ENCODE measurements around the gene PTCD1.

PTCD1 gene

GRCh38 chr7:99459087-99459486, 20.5 kb upstream of the PTCD1 start:
- DNase-seq (ENCODE audit: low read depth) = no peak
- peak; percentile 35 for TF ChIP-seq CTCF (IDR thresholded peaks at IDR 0.05; ENCODE audit: low read depth, low read length, missing control alignments)
- H3K4me3 ChIP-seq (ENCODE audit: low read depth, low read length) = no peak overlapping the region
- in situ Hi-C loops (cut with HindIII; ENCODE audit: low sequenced_read_pairs) = no loop called here

- no peak overlapping the region for H3K4me3 ChIP-seq (ENCODE audit: low read depth, low read length)
- in situ Hi-C loops (cut with HindIII; ENCODE audit: low sequenced_read_pairs) = no loop called here
- no peak for DNase-seq (ENCODE audit: low read depth)
- TF ChIP-seq CTCF (IDR thresholded peaks at IDR 0.05; ENCODE audit: low read depth, low read length, missing control alignments) = no peak
These were observed 19.3 kb upstream of the PTCD1 start for GRCh38 chr7:99457650-99458493.

- DNase-seq (ENCODE audit: low read depth) = no peak
- no peak overlapping the region for H3K4me3 ChIP-seq (ENCODE audit: low read depth, low read length)
- no peak for TF ChIP-seq CTCF (IDR thresholded peaks at IDR 0.05; ENCODE audit: low read depth, low read length, missing control alignments)
- in situ Hi-C loops (cut with HindIII; ENCODE audit: low sequenced_read_pairs) = no loop called here
These were observed 18.6 kb upstream of the PTCD1 start for GRCh38 chr7:99457050-99457649.

- no peak overlapping the region for H3K4me3 ChIP-seq (ENCODE audit: low read depth, low read length)
- in situ Hi-C loops (cut with HindIII; ENCODE audit: low sequenced_read_pairs) = no loop called here
- TF ChIP-seq CTCF (IDR thresholded peaks at IDR 0.05; ENCODE audit: low read depth, low read length, missing control alignments) = no peak
- no peak for DNase-seq (ENCODE audit: low read depth)
These were observed 17.7 kb upstream of the PTCD1 start for GRCh38 chr7:99456288-99456687.

GRCh38 chr7:99455874-99456273, 17.3 kb upstream of the PTCD1 start:
- in situ Hi-C loops (cut with HindIII; ENCODE audit: low sequenced_read_pairs) = no loop called here

GRCh38 chr7:99453105-99453504, 14.5 kb upstream of the PTCD1 start:
- in situ Hi-C loops (cut with HindIII; ENCODE audit: low sequenced_read_pairs) = no loop called here
- H3K4me3 ChIP-seq (ENCODE audit: low read depth, low read length) = no peak overlapping the region
- TF ChIP-seq CTCF (IDR thresholded peaks at IDR 0.05; ENCODE audit: low read depth, low read length, missing control alignments) = no peak
- DNase-seq (ENCODE audit: low read depth) = no peak

More at GRCh38 chr7:99455874-99456273, 17.3 kb upstream of the PTCD1 start:
- no peak overlapping the region for H3K4me3 ChIP-seq (ENCODE audit: low read depth, low read length)
- DNase-seq (ENCODE audit: low read depth) = no peak
- no peak for TF ChIP-seq CTCF (IDR thresholded peaks at IDR 0.05; ENCODE audit: low read depth, low read length, missing control alignments)
